NCI-H187 (cell line): ENCODE data around the gene IFNAR2.
"Not testable (repeated sequence)": the region's sequence is repeated elsewhere in the genome, so short reads cannot be mapped to it uniquely, and the experiment has no call there.

Source experiments
- DNase-seq, 2 experiments: peaks; one replicate each; lab custom pipeline; 2025; lab: John Stamatoyannopoulos, UW

The IFNAR2 gene

DNA sequence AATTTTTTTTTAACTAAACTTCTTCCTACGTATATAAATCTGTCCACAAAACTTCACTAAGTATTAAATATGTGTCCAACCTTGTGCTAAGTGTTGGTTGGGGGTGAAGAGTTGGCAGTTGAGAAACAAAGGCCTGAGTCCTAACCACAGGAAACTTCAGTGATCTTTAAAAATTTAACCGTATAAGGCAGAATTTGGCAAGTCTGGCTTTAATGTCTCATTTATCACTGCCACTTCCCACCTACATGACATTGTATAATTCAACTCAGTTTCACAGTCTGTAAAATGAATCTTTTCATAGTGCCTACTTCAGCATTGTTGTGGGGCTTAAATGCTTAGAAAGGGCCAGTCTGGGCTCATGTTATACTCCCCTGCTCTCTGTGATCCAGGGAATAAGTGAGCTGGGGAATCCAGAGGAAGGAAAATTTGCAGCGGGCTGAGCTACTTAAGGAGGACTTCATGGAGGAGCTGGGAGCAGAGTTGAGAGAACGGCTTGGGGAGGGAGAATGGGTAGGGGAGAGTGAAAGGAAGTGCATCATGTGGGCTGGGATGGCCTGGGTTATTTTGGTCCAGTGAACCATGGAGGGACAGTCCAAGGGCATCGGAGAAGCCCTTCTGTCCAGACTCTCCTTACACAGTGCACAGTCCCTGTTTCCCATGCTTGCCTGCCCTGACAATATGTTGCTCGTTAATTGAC lies 14.5 kb downstream of the IFNAR2 start:
- no peak for DNase-seq

DNA sequence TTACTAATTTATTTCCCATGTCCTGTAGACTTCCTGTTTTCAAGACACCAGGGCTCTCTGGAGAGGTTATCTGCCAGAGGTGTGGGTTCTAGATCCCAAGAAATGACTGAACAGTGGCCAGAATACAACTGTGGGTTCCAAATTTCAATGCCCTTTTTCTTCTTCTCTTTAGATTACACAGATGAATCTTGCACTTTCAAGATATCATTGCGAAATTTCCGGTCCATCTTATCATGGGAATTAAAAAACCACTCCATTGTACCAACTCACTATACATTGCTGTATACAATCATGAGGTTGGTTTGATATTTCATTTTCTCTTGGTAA lies 15.0 kb downstream of the IFNAR2 start:
- DNase-seq = no peak

DNA sequence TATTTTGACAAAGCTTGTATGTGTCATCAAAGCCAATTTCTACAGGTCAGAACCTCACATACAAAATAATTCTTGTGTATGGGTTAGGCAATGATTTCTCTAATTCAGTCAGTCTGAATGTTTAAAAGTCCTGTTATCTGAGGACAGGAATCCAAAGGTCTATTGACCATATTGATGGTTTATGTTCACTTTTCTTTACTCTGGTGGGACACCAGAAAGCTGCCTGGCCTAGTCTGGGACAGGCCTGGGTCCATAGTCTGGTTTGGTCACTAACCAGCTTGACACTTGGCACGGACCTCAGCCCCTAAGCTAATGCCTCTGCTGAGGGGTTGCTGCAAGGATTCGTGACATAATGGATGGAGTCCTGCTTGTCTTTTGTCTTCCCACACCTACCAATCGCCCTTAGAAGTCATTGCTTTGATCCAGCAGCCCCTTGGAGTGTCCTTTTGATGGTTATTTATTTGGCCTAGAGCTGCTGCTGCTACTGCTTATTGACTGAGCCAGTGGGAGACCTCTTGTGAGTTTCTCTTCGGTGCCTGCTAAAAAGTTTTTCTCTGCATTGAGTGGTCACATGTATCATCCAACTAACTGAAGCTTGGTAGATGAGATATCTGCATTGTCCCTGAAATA lies 15.7 kb downstream of the IFNAR2 start:
- no peak for DNase-seq

DNA sequence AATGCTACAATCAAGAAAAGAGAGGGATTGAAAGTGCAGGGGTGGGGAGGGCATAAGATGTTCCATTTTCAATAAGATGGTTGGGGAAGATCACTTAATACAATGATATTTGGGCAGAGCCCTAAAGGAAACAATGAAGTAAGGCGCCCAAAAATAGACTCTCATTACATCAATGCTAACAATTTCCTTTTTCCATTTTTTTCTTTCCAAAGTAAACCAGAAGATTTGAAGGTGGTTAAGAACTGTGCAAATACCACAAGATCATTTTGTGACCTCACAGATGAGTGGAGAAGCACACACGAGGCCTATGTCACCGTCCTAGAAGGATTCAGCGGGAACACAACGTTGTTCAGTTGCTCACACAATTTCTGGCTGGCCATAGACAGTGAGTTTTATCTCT lies 16.8 kb downstream of the IFNAR2 start:
- no peak for DNase-seq

DNA sequence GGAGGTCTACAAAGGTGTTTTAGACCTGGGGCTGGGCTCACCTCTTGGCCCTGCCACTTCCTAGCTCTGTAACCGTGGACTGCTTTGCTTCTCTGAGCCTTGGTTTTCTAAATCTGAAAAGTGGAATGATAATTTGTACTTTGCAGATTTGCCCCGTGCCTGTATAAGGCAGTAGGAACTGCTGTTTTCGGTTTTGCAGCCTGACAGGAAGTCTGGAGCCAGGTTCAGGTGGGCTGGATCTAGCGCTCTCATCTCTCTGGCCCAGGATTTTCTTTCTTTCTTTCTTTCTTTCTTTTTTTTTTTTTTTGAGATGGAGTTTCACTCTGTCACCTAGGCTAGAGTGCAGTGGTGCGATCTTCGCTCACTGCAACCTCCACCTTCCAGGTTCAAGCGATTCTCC lies 17.2 kb downstream of the IFNAR2 start:
- no peak for DNase-seq

DNA sequence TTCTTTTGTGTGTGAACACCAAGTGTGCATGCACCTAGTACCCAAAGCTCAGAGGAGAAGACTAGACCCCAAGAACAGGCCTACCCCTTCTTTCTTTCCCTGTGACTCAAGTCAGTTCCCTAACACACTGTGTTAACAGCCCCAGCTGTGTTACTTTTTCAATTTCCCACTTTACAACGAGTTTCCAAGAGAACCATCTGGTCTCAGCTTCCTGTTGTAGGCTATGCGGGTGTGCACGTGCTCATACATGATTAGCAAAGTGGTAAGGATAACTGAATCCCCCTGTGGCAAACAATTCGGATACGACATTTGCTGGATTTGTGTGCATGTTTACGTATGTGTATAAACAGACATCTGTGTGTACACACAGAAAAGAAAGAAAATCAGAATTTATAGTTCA lies 17.9 kb downstream of the IFNAR2 start:
- no peak for DNase-seq

DNA sequence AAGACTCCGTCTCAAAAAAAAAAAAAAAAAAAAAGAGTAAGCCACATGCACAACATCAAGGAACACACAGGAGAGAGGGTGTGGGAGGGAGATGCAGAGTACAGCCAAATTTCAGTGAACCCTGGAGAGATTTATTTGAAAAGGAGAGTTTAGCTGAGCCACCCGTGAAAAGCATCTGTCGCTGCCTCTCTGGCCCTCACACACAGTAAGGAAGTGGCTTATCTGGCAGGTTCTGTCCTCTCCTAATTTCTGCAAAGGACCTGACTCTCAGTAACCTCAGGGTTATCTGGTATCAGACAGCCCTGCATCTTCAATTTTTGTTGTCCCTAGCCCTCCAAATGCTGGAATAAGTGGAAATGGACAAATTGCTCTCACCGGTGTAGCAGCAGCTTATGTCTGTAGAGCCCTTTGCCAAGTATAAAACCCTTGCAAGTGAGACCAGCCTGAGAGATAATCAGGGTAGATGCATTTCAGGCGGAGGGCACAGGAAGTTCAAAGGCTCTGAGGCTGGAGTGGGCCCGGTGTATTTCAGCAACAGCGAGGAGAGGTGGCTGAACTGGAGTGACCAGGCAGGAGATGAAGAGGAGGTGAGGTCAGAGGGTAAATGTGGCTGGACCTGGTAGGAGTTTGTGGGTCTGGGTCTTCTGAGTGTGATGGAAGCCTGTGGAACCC lies 19.7 kb downstream of the IFNAR2 start:
- DNase-seq = no peak

DNA sequence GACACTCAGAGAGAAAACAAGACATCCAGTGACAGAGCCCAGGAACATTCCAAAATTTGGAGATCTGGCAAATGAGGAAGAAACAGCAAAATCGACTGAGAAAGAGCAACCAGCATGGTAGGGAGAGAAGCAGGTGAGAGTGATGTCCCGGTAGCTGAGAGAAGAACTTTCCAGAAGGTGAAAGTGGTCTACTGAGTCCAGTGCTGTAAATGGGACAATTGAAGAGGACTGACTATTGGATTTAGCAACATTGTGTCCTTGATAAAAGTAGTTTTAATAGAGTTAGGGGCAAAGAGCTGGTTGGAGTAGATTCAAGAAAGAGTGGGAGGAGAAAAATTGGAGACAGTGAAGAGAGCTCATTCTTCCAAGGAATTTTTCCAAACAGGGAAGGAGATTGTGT lies 21.4 kb downstream of the IFNAR2 start:
- DNase-seq = no peak

DNA sequence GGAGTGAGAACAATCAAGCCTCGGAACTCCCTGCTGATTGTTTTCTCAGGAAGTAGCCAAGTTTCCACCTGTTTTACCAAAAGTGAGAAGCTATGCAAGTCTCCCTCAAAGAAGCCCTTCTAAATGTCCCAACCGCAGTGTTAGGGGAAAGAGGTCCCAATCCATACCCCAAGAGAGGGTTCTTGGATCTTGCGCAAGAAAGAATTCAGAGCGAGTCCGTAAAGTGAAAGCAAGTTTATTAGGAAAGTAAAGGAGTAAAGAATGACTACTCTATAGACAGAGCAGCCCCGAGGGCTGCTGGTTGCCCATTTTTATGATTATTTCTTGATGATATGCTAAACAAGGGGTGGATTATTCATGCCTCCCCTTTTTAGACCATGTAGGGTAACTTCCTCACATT lies 23.6 kb downstream of the IFNAR2 start:
- not testable (repeated sequence) for DNase-seq

DNA sequence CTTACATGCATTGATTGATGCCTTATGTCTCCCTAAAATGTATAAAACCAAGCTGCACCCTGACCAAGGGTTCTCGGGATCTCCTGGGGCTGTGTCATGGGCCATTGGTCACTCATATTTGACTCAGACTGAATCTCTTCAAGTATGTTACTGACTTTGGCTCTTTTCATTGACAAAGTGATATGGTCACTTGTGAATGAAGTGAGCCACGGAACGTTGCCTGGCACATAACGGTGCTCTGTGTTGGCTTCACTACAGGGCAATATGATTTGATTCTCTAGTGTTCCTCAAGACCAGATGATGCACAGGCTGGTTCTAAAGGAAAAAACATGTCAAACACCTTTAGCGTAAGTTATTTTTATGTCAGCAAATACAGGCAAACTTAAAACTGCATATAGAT lies 25.0 kb downstream of the IFNAR2 start:
- no peak for DNase-seq

DNA sequence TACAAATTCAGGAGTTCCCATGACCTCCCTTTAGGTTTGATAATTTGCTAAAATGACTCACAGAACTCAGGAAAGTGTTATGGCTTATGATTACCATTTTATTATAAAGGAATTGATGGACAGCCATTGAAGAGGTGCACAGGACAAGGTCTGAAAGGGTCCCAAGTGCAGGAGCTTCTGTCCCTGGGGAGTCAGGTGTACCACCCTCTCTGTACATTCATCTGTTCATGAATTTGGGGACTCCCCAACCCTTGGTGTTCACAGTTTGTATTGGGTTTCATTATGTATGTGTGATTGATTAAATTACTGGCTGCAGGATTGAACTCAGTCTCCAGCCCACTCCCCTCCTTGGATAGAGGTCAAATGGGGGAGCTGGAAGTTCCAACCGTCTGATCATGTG lies 25.7 kb downstream of the IFNAR2 start:
- no peak for DNase-seq

DNA sequence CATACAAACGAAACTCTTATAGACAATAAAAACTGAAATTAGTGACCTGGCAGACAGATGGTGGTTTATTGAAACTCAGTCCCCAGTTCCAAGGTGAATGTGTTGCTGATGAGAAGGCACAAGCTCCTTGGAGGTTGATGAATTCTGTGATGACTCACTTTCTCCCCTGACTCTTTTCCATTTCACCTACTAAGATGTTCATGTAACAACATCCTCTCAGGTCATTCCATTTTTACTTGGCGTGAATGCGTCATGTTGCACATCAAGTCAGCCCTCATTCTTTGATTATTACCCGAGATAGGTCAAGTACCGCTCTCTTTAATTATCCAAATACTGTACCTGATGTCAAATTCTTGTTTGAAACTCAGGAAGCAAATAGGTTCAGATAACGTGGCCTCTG lies 26.3 kb downstream of the IFNAR2 start:
- DNase-seq = no peak

DNA sequence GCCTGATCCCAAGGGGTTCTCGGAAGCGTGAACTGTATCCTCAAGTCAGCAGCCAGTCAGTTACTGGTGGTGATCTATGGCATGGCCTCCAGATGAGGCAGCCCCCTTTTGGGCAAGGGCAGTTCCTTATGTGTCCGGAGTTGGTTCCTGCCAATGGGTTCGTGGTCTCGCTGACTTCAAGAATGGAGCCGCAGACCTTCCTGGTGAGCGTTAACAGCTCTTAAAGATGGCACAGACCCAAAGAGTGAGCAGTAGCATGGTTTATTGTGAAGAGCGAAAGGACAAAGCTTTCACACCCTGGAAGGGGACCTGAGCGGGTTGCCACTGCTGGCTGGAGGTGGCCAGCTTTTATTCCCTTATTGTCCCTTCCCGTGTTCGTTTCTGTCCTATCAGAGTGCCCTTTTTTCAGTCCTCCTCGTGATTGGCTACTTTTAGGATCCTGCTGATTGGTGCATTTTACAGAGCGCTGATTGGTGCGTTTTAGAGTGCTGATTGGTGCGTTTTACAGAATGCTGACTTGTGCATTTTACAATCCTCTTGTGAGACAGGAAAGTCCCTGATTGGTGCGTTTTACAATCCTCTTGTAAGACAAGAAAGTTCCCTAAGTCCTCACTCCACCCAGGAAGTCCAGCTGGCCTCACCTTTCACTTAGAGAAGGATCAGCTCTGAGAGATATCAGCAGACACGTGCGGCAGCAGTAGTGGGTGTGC lies 27.5 kb downstream of the IFNAR2 start:
- no peak for DNase-seq

DNA sequence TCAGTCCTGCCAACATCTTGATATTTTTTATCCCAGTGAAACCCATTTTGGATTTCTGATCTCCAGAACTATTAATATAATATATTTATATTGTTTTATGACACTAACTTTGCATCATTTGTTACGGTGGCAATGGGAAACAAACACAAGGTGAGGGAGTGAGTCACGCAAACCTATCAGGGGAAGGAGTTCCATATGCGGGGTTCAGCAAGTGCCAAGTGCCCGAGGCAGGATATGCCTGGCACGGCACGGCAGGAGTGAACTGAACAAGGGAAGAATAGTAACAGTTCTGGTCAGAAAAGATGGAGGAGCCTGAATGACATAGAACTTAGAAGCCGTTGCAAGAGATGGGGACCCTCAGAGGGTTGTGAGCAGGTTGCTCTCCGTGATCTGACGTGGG lies 28.7 kb downstream of the IFNAR2 start:
- no peak for DNase-seq

DNA sequence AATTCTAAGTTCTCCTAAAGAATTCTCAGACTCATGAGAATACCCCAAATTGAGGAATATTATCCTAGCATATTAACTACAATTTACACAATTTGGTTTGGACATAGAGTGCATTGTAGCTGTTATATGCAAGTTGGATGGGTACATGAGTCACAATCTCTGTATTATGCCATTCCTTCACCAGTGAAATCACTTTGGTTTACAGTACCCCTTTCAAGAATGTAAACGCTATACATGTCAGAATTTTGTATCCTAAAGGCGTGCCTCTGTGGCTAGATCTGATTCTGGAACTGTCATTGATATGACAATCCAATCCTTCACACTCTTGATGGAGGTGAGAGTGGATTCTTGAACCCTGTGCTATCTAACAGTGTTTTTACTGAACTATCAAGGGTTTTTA lies 29.7 kb downstream of the IFNAR2 start:
- no peak for DNase-seq

DNA sequence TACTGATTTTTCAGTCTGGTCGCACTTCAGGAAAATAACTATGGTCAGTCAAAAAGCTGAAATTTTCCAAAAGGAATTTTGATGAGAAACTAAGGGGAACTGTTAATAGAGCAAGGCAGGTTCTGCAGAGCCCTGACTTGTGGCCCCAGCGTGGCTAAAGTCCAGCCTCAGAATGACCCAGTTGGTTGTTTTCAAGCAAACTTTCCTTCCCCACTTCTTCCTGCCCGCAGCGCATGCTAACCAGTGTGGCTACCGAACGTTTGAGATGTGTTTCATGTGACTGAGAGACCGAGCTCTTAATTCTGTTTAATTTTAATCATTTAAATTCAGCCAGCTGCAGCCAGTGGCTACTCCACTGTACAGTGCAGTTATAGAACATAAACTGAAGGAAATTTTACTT lies 30.3 kb downstream of the IFNAR2 start:
- no peak for DNase-seq

DNA sequence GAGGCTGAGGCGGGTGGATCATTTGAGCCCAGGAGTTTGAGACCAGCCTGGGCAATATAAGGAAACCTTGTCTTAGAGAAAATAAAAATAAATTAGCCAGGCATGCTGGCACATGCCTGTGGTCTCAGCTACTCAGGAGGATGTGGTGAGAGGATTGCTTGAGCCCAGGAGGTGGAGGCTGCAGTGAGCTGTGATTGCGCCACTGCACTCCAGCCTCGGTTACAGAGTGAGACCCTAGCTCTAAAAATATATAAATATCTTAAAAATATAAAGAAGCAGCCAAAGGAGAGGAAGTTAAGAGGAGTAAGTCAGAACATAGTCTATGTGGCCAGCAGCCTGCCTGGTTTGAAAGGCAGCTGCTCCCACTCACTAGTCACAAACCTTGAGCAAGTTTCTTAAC lies 31.9 kb downstream of the IFNAR2 start:
- no peak for DNase-seq

DNA sequence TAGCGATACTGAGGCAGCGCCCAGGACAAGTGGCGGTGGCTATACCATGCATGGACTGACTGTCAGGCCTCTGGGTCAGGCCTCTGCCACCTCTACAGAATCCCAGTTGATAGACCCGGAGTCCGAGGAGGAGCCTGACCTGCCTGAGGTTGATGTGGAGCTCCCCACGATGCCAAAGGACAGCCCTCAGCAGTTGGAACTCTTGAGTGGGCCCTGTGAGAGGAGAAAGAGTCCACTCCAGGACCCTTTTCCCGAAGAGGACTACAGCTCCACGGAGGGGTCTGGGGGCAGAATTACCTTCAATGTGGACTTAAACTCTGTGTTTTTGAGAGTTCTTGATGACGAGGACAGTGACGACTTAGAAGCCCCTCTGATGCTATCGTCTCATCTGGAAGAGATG lies 33.2 kb downstream of the IFNAR2 start:
- DNase-seq = no peak

DNA sequence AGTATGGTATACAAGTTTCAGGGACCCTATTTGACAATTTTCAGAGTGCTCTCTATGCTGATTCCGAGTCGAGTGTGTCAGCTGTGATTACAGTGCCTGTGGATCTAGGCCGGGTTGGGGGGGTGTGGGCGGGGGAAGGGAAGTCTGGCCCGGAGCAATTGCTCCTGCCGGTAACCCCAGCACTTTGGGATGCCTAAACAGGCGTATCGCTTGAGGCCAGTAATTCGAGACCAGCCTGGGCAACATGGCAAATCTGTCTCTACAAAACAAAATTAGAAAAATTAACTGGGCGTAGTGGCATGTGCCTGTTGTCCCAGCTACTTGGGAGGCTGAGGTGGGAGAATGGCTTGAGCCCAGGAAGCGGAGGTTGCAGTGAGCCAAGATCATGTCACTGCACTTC lies 34.8 kb downstream of the IFNAR2 start:
- no peak for DNase-seq

DNA sequence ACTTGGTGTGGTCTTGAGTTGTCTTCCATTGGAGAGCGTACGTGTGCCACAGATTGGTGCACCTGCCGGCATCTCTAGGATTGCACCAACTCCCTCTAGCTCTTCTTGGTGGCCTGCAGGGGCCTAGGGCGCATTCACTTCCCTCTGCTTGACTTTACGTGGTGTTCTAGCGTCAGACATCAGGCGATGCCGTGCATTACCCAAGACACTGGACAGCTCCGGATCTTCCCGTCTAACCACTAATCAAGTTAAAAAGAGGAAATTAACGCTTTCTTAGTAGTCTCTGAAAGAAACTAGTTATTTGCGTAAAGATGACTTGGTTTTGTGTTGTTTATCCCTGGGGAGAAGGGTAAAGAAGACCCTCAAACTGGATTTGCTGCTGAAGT lies 35.9 kb downstream of the IFNAR2 start:
- no peak for DNase-seq

DNA sequence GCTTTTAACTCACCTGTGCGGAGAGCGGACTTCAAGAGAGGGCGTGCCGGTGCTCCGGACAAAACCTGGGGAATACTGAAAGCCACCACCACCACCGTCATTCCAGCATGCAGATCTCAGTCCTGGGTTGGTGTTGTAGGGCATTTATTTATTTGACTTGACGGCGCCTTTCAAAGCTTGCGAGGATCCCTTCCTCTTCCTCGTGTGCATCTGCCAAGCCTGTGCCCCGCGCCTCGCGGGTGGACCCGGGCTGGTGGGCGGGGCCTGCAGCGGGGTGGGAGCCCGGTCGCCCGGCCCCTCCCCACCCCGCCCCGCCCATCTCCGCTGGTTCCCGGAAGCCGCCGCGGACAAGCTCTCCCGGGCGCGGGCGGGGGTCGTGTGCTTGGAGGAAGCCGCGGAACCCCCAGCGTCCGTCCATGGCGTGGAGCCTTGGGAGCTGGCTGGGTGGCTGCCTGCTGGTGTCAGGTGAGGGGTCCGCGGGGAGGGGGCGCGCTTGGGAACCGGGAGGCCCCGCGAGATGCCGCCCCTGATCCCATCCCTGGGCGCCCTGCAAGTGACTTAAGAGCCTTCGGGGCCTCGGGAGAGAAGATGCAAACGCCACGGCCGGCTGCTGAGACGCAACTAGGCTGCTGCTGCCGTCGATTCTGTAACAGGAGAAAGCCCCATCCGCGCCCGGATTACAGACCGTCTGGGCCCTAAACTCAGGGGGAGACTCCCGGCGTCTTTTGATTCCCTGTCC lies 36.5 kb downstream of the IFNAR2 start, which contains the start of gene IL10RB:
TSS of gene IL10RB (plus strand) at position 318 of the 739 bp plus-strand sequence. CDS start at position 417, 99 bp downstream.
- peak; percentile 37 to 38 for DNase-seq

DNA sequence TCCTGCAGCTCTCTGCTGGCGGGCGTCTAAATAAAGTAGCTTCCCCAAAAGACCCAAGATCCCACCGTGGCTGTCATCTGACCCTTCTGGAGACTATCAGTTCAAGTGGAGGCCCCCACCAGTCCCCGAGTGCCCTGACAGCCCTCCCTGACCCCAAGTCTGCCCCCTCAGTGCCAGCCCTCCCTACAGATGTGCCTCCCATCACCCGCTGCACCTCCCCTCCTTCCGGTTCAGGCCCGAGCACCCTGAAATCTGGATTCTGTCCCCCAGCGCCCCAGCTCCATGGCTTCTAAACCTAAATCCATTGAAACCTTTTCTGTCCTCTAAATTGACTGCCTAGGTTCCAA lies 37.0 kb downstream of the IFNAR2 start:
- no peak for DNase-seq
